ENCODE results near the gene NXPE3.

- TF ChIP-seq POLR2A (IDR thresholded peaks at IDR 0.05) (no peak), CTCF (IDR thresholded peaks at IDR 0.05) (no peak)
Observed at GRCh38 chr3:101758224-101758623, 20.8 kb upstream of the NXPE3 start.
